T-helper 2 cell treated with Interferon-gamma antibody and Interleukin-4, amounts not matched to agents 5 μg/mL and 100 μg/mL, for 36 hours (primary cell): ENCODE results near the gene SLAMF9.

ENCODE experiments used
- DNase-seq: peaks from one replicate; pipeline ENCODE4 v3.0.0; 2021; ENCODE audit warnings: low spot score
- H3K27ac Mint-ChIP-seq: one replicate; pipeline ENCODE4 v1.8.0; 2021; ENCODE audit warnings: mild to moderate bottlenecking, mixed read lengths
- H3K27me3 Mint-ChIP-seq: one replicate; pipeline ENCODE4 v1.8.0; 2021; ENCODE audit warnings: low read depth, mixed read lengths
- H3K36me3 Mint-ChIP-seq: one replicate; pipeline ENCODE4 v1.8.0; 2021; ENCODE audit warnings: low read depth, mixed read lengths
- H3K4me1 Mint-ChIP-seq: one replicate; pipeline ENCODE4 v1.8.0; 2021; ENCODE audit warnings: low read depth, mixed read lengths
- H3K4me3 Mint-ChIP-seq: one replicate; pipeline ENCODE4 v1.8.0; 2022; ENCODE audit warnings: mild to moderate bottlenecking, moderate library complexity, mixed read lengths
- H3K9me3 Mint-ChIP-seq: one replicate; pipeline ENCODE4 v1.8.0; 2021; ENCODE audit warnings: mixed read lengths

The SLAMF9 gene

DNA sequence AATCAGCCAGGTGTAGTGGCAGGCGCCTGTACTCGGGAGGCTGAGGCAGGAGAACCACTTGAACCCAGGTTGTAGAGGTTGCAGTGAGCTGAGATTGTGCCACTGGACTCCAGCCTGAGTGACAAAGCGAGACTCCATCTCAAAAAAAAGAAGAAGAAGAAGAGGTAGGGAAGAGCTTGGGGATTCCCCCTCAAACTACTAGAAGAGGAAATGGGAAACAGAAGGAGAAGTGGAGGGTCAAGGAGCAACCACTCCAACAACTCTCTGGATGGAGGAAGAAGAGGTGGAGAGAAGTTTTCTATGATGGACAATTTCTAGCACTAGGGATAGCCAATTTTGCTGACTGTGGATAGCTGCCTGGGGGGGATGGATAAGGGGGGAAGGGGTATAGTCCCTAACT is 14.9 kb upstream of the SLAMF9 start:
- no peaks in the 10 kb centered on the region for H3K36me3 Mint-ChIP-seq
- H3K4me3 Mint-ChIP-seq = no peak overlapping the region
- H3K27me3 Mint-ChIP-seq = peaks cover 46% of the 10 kb centered on the region
- no peaks in the 10 kb centered on the region for H3K4me1 Mint-ChIP-seq
- no peaks in the 10 kb centered on the region for H3K9me3 Mint-ChIP-seq
- DNase-seq = no peak
- no peak overlapping the region for H3K27ac Mint-ChIP-seq

DNA sequence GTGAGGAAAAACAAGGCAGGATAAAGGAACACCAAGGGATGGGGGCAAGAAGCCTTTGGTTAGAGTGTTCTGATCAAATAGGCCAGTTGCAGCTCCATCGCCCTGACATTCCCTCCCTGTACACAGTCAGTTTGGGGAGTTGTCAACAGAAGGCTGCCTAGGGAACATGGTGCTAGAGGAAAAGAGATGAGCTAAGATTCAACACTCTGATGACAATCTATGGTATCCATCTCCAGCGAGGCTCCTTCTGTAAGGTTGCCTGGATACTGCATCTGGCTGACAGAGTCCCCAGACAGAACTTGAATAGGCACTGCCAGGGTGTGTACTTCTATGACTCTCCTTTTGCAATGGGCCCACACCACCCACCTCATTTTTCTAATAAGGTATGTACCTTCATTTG is 11.2 kb upstream of the SLAMF9 start:
- DNase-seq = no peak
- H3K4me3 Mint-ChIP-seq = no peak overlapping the region
- no peaks in the 10 kb centered on the region for H3K9me3 Mint-ChIP-seq
- H3K27me3 Mint-ChIP-seq = peaks cover 41% of the 10 kb centered on the region
- H3K27ac Mint-ChIP-seq = no peak overlapping the region
- no peaks in the 10 kb centered on the region for H3K4me1 Mint-ChIP-seq
- no peaks in the 10 kb centered on the region for H3K36me3 Mint-ChIP-seq

DNA sequence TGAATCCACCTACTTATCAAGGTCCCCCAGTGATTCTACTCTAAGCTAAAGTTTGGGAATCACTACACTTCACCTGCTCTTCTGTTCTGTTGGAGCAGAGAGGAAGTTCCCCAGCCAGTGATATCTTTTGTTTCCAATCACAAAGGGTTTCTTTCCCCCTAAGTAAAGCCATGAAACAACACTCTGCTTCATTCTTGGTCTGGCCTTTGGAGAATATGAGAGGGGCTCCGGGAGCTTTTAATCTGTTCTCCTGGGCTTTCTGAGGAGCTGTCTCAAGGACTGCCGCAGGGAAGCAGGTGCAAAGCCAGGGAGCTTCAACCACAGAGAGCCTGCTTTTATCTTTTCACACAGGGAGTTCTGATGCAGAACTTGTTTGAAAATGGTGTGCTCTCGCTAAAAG is 10.1 kb upstream of the SLAMF9 start:
- H3K9me3 Mint-ChIP-seq = no peaks in the 10 kb centered on the region
- H3K4me3 Mint-ChIP-seq = no peak overlapping the region
- no peak for DNase-seq
- H3K27ac Mint-ChIP-seq = no peak overlapping the region
- no peaks in the 10 kb centered on the region for H3K36me3 Mint-ChIP-seq
- H3K4me1 Mint-ChIP-seq = peaks cover 2% of the 10 kb centered on the region
- peaks cover 40% of the 10 kb centered on the region for H3K27me3 Mint-ChIP-seq

DNA sequence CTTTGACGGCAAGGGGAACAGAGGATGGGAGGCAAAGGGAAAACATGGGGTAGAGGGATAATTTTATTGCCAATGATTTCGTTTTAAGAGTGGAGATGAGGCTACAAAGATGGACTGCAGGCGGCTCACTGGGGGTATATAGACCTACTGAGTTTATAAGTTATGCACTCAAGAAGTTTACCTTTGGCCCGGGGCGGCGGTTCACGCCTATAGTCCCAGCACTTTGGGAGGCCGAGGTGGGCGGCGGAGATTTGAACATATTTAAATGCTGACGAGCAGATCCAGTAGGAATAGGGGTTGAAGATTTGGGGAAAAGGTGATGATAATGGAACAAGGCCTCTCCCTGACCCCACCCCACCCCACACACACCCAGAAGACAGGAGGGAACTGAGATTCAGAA is 8.1 kb upstream of the SLAMF9 start:
- Mint-ChIP-seq H3K4me1 (peaks cover 6% of the 10 kb centered on the region), H3K36me3 (no peaks in the 10 kb centered on the region), H3K27ac (no peak overlapping the region), H3K9me3 (no peaks in the 10 kb centered on the region), H3K4me3 (no peak overlapping the region), H3K27me3 (peaks cover 22% of the 10 kb centered on the region)
- no peak for DNase-seq

DNA sequence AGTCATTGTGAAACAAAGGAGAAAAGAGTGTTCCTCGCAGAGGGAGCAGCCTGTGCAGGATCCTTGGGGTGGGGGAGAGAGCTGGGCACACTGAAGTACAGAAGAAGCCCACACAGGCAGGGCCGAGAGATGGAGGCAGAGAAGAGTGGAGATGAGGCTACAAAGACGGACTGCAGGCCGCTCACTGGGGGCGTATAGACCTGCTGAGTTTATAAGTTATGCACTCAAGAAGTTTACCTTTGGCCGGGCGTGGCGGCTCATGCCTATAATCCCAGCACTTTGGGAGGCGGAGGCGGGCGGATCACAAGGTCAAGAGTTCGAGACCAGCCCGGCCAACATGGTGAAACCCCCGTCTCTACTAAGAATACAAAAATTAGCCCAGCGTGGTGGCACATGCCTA is 7.6 kb upstream of the SLAMF9 start:
- no peaks in the 10 kb centered on the region for H3K36me3 Mint-ChIP-seq

DNA sequence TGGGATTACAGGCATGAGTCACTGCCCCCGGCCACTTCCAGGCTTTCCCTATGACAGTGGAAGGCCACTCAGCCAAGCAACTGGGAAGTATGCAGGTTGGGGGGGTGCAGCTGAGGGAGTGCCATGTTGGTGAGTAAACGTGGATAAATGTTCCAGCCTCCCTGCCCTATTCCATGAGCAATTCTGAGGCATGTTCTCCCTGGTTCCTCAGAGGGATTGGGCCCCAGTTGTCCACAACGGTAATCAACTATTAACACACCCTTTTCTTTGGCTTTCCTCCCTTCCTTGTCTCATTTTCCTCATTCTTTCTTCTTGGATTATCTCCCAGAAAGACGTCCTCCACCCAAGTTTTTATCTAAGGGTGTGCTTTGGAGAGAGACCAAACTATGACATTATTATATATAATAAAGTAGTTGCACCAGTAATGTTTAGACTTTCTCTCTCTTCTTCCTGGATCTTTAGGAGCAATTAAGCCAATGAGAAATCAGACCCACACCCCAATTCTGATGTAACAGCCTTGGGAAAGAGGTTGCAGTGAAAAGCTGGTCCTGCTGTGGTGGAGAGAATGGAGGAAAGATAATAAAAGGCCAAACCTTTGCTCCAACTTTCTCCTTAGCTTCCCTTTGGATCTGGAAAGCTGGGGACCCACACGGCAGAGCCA is 6.8 kb upstream of the SLAMF9 start:
- H3K9me3 Mint-ChIP-seq = no peaks in the 10 kb centered on the region

More for the DNA sequence above, 7.6 kb upstream of the SLAMF9 start:
- H3K27me3 Mint-ChIP-seq = peaks cover 16% of the 10 kb centered on the region
- H3K4me3 Mint-ChIP-seq = no peak overlapping the region
- H3K4me1 Mint-ChIP-seq = peaks cover 6% of the 10 kb centered on the region
- no peaks in the 10 kb centered on the region for H3K9me3 Mint-ChIP-seq
- H3K27ac Mint-ChIP-seq = no peak overlapping the region
- no peak for DNase-seq

DNA sequence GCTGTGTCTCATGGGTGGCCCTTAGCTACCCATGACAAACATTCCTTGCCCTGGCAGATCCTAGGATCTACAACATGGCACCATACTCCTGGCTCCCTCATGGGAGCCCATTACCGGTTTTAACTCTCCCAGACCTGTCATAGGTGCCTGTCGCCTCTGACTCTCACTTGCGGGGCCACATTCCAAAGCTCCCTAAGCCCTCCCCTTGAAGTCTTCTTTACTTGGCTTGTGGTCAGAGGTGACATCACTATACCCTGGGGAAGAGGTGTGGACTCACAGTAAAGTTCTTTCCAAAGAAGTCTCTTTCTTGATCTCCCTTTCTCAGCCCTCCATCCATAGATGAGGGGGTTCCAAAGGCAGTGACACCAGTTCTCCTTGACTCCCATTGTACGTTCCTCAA is 5.4 kb upstream of the SLAMF9 start:
- H3K4me3 Mint-ChIP-seq = no peak overlapping the region
- H3K4me1 Mint-ChIP-seq = peaks cover 6% of the 10 kb centered on the region
- DNase-seq = no peak
- no peaks in the 10 kb centered on the region for H3K36me3 Mint-ChIP-seq
- H3K27ac Mint-ChIP-seq = no peak overlapping the region
- H3K9me3 Mint-ChIP-seq = no peaks in the 10 kb centered on the region
- peaks cover 13% of the 10 kb centered on the region for H3K27me3 Mint-ChIP-seq

More for the DNA sequence above, 6.8 kb upstream of the SLAMF9 start:
- Mint-ChIP-seq H3K27me3 (peaks cover 14% of the 10 kb centered on the region), H3K36me3 (no peaks in the 10 kb centered on the region), H3K4me1 (peaks cover 6% of the 10 kb centered on the region), H3K27ac (no peak overlapping the region), H3K4me3 (no peak overlapping the region)
- no peak for DNase-seq

DNA sequence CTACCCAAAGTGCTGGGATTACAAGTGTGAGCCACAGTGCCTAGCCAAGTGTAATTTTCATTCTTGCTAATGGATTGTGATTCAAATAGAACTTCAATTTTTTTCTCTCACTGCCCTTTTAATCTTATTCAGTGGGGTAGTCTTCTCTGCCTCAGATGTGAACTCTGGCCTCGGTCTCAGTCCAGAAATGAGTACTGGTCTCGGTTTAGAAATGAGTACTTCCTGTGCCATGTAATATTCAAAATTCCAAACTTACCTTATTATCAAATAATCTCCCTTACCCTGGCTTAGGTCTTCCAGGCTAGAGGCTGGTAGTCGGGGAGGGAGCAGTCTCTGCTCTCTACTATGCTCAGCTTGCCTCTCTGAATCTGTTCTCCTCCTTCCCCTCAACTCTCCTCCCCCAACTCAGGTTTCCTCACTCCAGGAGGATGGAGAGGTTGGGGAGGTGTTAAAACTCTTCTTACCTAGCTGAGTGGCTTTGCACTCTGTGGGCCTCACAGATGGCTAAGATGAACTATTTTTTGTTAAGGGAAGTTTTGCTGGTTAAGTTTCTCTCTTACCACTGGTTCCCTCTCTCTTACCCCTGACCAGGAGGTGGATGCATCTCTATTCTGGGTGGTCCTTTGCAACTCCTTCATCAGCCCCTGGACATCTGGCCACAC is 4.8 kb upstream of the SLAMF9 start:
- no peaks in the 10 kb centered on the region for H3K36me3 Mint-ChIP-seq
- H3K9me3 Mint-ChIP-seq = no peaks in the 10 kb centered on the region
- H3K4me1 Mint-ChIP-seq = peaks cover 6% of the 10 kb centered on the region
- no peak overlapping the region for H3K27ac Mint-ChIP-seq
- peaks cover 16% of the 10 kb centered on the region for H3K27me3 Mint-ChIP-seq
- no peak for DNase-seq
- H3K4me3 Mint-ChIP-seq = no peak overlapping the region

DNA sequence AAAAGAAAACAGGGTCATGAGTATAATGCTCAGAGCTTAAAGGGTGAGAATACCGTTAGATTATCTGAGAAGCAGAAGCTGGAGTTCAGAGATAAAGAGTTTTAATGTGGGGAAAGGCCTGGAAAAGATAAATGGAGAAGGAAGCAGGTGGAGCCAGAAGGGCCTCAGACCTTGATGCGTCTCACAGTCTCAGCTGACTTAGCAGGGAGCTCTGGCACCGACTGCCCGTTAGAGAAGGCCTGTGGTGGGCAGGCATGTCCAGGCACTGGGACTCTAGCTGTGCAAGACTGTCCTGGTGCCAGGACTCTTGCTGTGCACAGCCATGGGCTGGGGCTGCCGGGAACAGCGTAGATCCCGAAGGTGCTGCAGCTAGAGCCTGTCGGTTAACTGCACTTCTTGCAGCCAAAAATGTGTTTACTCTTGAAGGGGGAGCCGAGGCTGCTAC is 3.8 kb upstream of the SLAMF9 start:
- no peak for DNase-seq
- H3K4me3 Mint-ChIP-seq = no peak overlapping the region
- peaks cover 20% of the 10 kb centered on the region for H3K27me3 Mint-ChIP-seq
- no peak overlapping the region for H3K27ac Mint-ChIP-seq
- H3K4me1 Mint-ChIP-seq = peaks cover 6% of the 10 kb centered on the region
- H3K9me3 Mint-ChIP-seq = no peaks in the 10 kb centered on the region
- no peaks in the 10 kb centered on the region for H3K36me3 Mint-ChIP-seq

DNA sequence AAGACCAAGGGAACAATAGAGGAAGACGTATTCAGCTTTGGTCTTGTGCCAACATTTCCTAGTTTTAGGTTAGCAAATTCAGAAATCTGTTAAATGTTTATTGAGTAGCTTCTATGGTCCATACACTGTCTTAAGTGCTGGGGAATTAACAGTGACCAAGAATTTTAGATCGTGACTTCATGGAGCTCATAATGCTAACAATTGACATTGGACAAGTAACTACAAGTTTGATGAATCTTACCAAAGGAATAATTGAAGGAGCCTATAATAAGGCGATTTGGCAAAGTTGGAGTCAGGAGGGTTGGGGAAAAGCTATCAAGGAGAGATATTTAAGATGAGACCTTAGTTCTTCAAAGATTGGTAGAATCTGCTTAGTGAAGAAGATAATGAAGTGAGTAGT is 1.4 kb upstream of the SLAMF9 start:
- no peak overlapping the region for H3K4me3 Mint-ChIP-seq
- peaks cover 20% of the 10 kb centered on the region for H3K27me3 Mint-ChIP-seq
- no peak overlapping the region for H3K27ac Mint-ChIP-seq
- H3K4me1 Mint-ChIP-seq = peaks cover 6% of the 10 kb centered on the region
- no peak for DNase-seq
- no peaks in the 10 kb centered on the region for H3K9me3 Mint-ChIP-seq
- H3K36me3 Mint-ChIP-seq = no peaks in the 10 kb centered on the region

DNA sequence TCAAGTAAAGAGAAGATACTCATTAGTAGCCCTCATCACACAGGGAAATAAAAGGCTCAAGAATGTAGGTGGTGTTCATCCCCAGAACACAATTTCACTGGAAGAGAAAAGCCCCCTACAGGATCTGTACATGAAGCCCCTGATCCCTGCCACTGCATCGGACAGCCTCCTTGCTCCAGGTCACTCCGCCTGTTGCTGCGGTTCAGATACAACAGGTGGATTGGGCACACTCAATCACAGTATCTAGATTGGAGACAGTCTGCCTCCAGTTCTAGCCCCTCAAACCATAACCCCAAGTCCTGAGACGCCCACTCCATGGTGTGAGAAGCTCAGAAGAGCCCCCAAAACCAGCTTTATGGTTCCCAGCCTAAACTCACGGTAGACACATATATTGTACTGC is 1.1 kb downstream of the SLAMF9 start:
- peaks cover 34% of the 10 kb centered on the region for H3K27me3 Mint-ChIP-seq

DNA sequence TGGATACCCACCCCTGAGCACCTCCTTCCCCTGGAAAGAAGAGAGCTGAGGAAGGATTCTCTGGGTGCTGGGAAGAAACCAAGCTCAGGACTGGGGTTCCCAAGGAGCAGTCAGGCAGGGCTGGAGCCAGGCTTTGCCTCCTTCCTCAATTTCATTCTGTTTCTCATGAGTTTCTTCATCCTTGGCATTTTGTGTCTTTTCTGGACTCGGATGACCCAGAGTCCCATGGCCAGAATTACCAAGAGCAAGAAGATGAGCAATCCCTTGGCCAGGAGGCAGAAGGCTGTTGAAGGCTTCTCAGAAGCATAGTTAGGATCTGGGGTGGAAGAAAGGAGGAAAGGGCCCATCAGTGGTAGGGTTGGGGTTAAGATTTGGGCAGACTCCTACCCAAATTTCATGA is 2.5 kb downstream of the SLAMF9 start:
- Mint-ChIP-seq H3K4me1 (no peaks in the 10 kb centered on the region), H3K4me3 (no peak overlapping the region), H3K27ac (no peak overlapping the region), H3K36me3 (no peaks in the 10 kb centered on the region), H3K27me3 (peaks cover 43% of the 10 kb centered on the region), H3K9me3 (no peaks in the 10 kb centered on the region)
- no peak for DNase-seq

More for the DNA sequence above, 1.1 kb downstream of the SLAMF9 start:
- Mint-ChIP-seq H3K4me1 (no peaks in the 10 kb centered on the region), H3K27ac (no peak overlapping the region), H3K36me3 (no peaks in the 10 kb centered on the region), H3K9me3 (no peaks in the 10 kb centered on the region), H3K4me3 (no peak overlapping the region)
- no peak for DNase-seq

DNA sequence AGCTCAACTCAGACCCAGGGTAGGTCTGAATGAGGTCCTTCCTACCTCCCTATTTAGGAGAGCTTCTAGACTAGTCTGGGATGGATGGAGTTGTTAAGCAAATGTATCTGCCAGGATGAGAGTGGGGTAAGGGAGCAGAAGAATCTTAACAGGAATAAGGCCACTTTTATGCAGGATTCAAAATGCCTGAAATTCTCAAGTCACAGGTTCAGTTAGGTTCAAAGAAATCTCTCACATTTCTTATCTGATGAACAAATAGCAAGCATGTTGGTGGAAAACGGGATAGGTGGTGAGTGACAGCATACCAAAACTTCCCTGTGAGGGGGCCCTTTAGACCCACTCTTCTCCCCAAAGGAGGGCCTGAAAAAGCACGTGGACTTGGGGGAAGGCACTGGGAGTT is 3.0 kb downstream of the SLAMF9 start:
- H3K4me1 Mint-ChIP-seq = peaks cover 1% of the 10 kb centered on the region
- H3K36me3 Mint-ChIP-seq = no peaks in the 10 kb centered on the region
- peaks cover 45% of the 10 kb centered on the region for H3K27me3 Mint-ChIP-seq
- no peak for DNase-seq
- H3K9me3 Mint-ChIP-seq = no peaks in the 10 kb centered on the region
- H3K27ac Mint-ChIP-seq = no peak overlapping the region
- no peak overlapping the region for H3K4me3 Mint-ChIP-seq

DNA sequence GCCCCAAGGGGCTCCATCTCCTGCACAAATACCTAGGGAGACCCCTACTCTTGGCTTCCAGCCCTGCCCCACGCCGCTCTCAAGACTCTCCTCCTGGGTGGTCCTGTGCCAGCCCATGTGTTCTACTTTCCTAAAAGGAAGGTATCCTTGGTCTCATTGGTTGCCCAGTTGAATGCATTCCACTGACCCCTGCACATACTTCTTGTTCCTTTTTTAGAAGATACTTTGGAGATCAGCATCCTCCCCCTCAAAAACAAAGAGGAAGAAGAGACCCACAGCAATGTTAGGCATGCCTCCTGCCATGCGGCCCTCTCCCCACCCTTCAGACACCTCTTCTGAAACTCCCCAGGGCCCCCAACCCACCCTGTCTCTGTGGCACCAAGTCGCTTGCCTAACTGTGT is 4.1 kb downstream of the SLAMF9 start:
- peaks cover 49% of the 10 kb centered on the region for H3K27me3 Mint-ChIP-seq

DNA sequence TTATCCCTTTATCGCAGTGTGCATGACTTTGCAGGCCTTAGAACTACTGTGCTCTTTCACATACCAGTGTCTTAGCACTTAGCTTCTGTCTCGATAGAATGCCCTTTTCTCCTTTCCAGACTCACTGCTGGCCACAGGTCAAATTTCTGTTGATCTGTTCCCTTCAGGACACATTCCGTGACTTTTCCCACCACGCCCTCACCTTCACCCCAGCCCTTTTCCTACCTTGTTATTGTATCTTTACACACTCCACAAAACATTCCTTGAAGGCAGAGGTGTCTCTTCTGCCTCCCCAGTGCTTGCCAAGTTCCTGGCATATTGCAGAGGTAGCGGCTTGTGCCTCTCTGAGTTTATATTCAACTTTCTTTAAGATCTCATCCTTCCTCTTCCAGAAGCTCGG is 4.9 kb downstream of the SLAMF9 start:
- no peak for DNase-seq
- peaks cover 4% of the 10 kb centered on the region for H3K4me1 Mint-ChIP-seq
- H3K4me3 Mint-ChIP-seq = no peak overlapping the region
- no peak overlapping the region for H3K27ac Mint-ChIP-seq
- H3K9me3 Mint-ChIP-seq = no peaks in the 10 kb centered on the region
- peaks cover 53% of the 10 kb centered on the region for H3K27me3 Mint-ChIP-seq
- no peaks in the 10 kb centered on the region for H3K36me3 Mint-ChIP-seq

More for the DNA sequence above, 4.1 kb downstream of the SLAMF9 start:
- no peak overlapping the region for H3K27ac Mint-ChIP-seq
- no peak overlapping the region for H3K4me3 Mint-ChIP-seq
- H3K9me3 Mint-ChIP-seq = no peaks in the 10 kb centered on the region
- H3K36me3 Mint-ChIP-seq = no peaks in the 10 kb centered on the region
- DNase-seq = no peak
- H3K4me1 Mint-ChIP-seq = peaks cover 4% of the 10 kb centered on the region
